PFSK-1 (cell line): ENCODE measurements around the gene BCAS1.

Experiments used
- FOXP2 ChIP-seq: optimal IDR thresholded peaks from 2 replicates; pipeline ENCODE3; 2011; ENCODE audit warnings: borderline replicate concordance, control low read depth, inconsistent platforms; ENCODE audit not compliant: insufficient read depth; ENCODE audit errors: extremely low read length, extremely low read depth
- POLR2AphosphoS5 ChIP-seq: IDR thresholded peaks from 2 replicates; pipeline ENCODE4 v1.6.1; 2012; ENCODE audit warnings: low read depth, mild to moderate bottlenecking, control low read depth, low read length, moderate library complexity
- SIN3A ChIP-seq: IDR thresholded peaks from 2 replicates; pipeline ENCODE4 v1.6.1; 2012; ENCODE audit warnings: mild to moderate bottlenecking, low read length, moderate library complexity, borderline replicate concordance; ENCODE audit not compliant: insufficient read depth
- TAF1 ChIP-seq: IDR thresholded peaks from 2 replicates; pipeline ENCODE4 v1.6.1; 2012; ENCODE audit warnings: low read length, control low read depth, borderline replicate concordance; ENCODE audit not compliant: insufficient read depth

GRCh38 chr20:53982624-53983023 lies 87.8 kb downstream of the BCAS1 start:
- TF ChIP-seq TAF1 (no peak), POLR2AphosphoS5 (no peak), SIN3A (no peak), FOXP2 (no peak)
